CD4-positive, alpha-beta T cell treated with Interleukin-10 for 1 hour (primary cell): ENCODE results near the gene C22orf23.

Experiments
- DNase-seq: peaks from one replicate; pipeline ENCODE4 v3.0.0-alpha.2; 2020

C22orf23 gene

GRCh38 chr22:37953437-37954179 is at the start of gene C22orf23, which contains the start of gene POLR2F:
C22orf23 (minus strand) TSS chr22:37953601; CDS start chr22:37953149, 452 bp downstream.
POLR2F (plus strand) TSS chr22:37953699; CDS start chr22:37953788, 89 bp downstream.
- DNase-seq, result peak; percentile 97

GRCh38 chr22:37999640-38000272 is 46.4 kb upstream of the C22orf23 start:
- peak; percentile 5 for DNase-seq

GRCh38 chr22:37999236-37999635 is 45.8 kb upstream of the C22orf23 start:
- no peak for DNase-seq

- DNase-seq, result no peak
Observed at GRCh38 chr22:37998543-37998942, 45.1 kb upstream of the C22orf23 start.

GRCh38 chr22:37996515-37997246 is 43.3 kb upstream of the C22orf23 start:
- no peak for DNase-seq

GRCh38 chr22:37996079-37996478 is 42.7 kb upstream of the C22orf23 start:
- peak; percentile 18 for DNase-seq

- DNase-seq, result no peak
Observed at GRCh38 chr22:37995460-37995859, 42.1 kb upstream of the C22orf23 start.

GRCh38 chr22:37994982-37995381 is 41.6 kb upstream of the C22orf23 start:
- DNase-seq, result no peak

- DNase-seq, result peak; percentile 45
Observed at GRCh38 chr22:37994049-37994448, 40.6 kb upstream of the C22orf23 start.

- DNase-seq, result no peak
Observed at GRCh38 chr22:37991731-37992442, 38.5 kb upstream of the C22orf23 start.

GRCh38 chr22:37990862-37991261 is 37.5 kb upstream of the C22orf23 start:
- DNase-seq, result no peak

GRCh38 chr22:37990301-37990700 is 36.9 kb upstream of the C22orf23 start:
- DNase-seq, result no peak

GRCh38 chr22:37989146-37990045 is 36.0 kb upstream of the C22orf23 start:
- no peak for DNase-seq

- DNase-seq, result no peak
Observed at GRCh38 chr22:37986371-37986770, 33.0 kb upstream of the C22orf23 start.

- no peak for DNase-seq
Observed at GRCh38 chr22:37985751-37986281, 32.4 kb upstream of the C22orf23 start.

- DNase-seq, result no peak
Observed at GRCh38 chr22:37985050-37985585, 31.7 kb upstream of the C22orf23 start.

- DNase-seq, result no peak
Observed at GRCh38 chr22:37983860-37984791, 30.7 kb upstream of the C22orf23 start, which contains the start of gene SOX10. SOX10 (minus strand) TSS chr22:37984555; CDS start chr22:37983784, 771 bp downstream.

- no peak for DNase-seq
Observed at GRCh38 chr22:37982938-37983859, 29.8 kb upstream of the C22orf23 start.
